GM21390 (cell line): ENCODE measurements around the gene GPR139.

Experiments used
- ATAC-seq: cut with Tn5 transposase; IDR thresholded peaks from one replicate; pipeline ENCODE4 v1.9.1; 2021; ENCODE audit not compliant: unreplicated experiment

GPR139 gene

DNA sequence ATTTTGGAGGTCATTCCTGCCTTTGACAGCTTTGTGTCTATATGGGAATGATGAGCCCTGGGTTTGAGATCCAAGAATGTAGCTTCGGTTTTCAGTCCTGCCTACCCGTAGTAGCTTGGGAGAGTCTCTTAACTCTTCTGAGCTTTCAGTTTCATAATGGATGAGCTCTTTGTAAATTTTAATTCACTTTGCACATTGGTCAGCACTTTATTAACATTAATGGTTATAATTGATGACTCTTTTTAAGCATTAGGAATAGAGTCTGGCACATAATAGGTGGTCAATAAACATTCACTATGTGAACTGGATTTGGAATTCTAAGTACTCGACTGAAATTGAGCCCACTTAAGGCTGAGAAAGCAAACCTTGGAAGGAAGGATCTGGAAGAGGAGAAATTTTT, 17.3 kb downstream of the GPR139 start:
- no peak for ATAC-seq

DNA sequence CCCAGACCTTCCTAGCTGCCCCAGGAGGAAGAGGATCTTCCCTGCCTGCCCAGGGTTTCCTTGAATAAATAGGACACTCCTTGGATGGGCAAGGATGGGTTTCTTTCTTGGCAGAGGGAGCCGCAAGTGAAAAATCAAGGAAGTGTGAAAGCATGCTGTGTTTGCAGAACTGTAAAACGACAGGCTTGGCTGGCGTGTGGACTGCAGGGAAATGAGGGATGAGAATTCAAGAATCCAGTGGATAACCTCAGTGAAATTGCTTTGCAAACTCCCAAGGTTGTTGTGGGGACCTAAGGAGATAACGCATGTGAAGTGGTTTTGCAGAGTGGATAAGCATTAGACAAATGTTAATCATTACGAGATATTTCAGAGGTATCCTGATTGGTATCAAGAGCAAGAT, 20.4 kb downstream of the GPR139 start:
- no peak for ATAC-seq

DNA sequence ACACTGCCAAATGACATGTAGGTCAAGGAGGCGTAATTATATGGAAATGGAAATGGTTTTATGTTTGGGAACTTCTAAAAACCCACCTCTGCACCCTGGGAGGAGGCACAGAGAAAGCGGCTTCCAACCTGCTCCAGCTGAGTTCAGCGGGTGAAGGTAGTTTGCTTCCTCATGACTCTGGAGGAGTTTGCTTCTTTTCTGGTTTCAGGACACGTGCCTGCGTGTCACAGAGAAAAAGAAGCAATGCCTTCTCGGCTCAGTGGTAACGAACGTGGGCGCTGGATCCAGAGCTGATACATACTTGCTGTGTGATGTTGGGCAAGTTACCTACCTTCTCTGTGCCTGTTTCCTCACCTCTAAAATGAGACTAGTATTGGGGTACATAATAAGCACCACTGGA, 22.1 kb downstream of the GPR139 start:
- ATAC-seq, result no peak

DNA sequence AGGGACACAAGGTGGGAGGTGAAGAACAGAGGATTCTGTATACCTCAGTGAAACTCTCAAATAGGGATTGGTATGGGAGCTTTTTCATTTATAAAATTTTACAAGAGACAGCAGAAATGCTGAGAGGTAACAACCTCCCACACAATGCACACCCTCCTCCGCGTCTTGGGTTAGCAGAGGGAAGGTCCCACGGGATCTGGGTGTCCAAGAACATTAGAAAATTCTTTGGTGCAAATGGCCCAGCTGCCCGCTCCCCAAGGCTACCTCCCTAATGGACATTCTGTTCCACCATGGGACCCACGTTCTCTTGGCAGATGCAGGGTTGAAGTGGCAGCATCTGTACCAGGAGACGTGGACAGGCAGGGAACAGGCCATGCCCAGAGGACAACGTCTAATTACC, 22.5 kb downstream of the GPR139 start:
- ATAC-seq, result no peak

DNA sequence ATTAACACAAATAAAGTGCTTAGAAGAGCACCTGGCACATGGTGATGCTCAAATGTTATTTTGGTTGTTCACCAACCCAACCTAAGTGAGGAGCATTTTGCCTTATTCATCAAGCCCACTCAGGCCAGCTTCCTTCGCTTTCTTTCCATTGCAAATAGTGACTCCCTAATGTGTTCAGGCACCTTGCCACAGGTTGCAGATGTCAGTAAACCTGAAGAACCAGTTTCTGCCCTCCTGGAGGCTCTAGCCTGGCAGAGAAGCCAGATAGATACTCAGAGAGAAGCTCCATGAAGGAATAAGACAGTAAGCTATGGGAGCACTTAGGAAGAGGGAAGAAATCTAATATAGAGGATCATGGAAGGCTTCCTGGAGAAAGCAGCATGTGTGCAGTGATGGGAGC, 23.9 kb downstream of the GPR139 start:
- ATAC-seq, result no peak

DNA sequence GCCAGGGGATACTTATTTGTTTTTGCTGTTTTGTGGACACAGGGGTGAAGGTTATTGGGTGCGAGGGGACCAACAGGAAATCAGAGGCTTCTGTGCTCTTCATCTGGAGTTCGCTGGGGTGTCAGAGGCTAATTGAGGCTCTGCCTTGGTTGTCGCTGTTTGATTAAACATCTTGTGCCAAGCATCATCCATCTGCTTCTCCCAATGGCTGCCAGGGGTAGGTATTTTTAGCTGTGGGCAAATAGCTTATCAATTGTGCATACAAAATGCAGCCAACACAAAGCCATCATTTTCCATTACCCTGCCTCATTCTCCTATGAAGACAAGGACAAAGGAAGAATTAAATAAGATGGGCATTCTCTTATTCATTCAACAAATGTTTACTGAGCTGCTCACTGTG, 27.8 kb downstream of the GPR139 start:
- no peak for ATAC-seq

DNA sequence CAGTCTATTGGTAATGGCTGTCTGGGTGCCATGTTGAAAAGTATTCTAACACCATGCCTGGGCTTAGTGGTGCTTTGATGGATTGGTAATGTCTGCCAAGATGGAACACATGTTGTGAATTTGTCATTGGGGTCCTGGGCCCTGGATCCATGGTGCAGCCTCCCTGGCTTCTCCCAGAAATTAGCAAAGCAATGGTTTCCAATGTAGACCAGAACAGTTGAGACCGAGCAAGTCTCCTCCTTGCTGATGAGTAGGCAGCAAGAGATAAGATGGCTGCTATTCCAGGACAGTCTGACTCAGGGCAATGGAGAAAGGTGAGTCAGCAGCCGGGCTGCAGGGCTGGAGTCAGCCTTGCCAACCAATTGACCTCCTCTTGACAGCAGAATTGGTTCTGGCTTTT, 30.8 kb downstream of the GPR139 start:
- ATAC-seq, result no peak

DNA sequence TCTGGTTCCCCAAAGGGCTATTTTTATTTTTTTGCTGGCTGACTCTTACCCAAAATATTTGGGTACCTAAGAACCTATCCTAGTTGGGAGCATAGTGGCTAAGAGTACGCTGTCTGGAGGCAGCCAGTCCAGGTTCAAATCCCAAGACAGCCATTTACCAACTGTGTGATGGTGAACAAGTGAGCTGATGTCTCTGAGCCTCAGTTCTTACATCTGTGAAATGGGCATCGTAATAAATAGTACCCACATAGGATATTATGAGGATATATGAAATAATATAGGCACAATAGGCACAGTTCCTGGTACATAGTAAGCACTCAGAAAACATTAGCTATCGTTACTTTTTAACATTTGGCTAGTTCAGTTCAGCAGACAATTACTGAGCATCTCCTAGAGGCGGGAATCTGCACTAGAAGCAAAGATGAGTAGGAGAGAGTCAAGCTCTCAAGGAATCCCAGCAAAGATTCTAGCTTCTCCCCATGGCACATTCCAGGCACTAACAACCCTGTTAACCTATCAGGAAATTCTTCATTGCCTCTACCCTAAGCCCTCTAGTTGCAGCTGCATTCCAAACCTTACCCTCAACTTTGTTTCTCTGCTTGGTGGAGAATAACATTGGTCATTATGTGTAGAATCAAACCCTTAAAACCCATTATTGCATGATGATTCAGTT, 31.6 kb downstream of the GPR139 start:
- ATAC-seq, result no peak

DNA sequence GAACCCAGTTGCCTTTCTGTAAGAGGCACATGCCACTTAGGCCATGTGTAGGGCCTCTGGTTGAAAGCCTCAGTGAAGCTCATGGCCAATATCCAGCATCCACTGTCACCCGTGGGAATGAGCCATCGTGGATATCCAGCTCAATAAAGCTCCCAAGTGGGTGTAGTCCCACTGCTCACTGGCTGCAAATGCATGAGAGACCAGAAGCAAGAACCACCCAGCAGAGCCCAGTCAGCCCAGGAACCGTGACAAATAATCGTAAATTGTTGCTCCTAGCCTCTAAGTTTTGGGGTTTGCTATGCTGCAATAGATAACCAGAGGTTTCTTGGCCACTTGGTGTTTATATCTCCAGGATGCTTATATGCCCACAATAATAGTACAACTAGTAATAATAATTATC, 33.7 kb downstream of the GPR139 start:
- no peak for ATAC-seq

DNA sequence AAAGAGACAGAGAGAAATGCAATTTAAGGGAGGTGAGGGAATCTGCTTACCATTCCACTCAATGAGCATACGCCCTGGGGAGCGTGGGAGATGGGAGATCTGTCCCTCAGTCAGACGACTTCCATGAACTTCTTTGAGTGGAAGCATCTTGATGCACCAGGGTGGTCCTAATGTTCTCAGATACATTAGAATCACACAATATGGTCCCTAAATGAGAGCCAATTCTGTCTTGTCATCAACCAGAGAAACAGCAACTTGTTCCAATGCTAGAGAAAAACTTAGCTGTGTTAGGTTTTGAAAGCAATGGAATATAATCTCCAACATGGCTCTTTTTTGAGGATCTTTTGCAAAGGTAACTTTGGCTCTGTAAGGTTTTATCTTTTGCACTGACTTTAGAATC, 44.1 kb downstream of the GPR139 start:
- ATAC-seq, result no peak

DNA sequence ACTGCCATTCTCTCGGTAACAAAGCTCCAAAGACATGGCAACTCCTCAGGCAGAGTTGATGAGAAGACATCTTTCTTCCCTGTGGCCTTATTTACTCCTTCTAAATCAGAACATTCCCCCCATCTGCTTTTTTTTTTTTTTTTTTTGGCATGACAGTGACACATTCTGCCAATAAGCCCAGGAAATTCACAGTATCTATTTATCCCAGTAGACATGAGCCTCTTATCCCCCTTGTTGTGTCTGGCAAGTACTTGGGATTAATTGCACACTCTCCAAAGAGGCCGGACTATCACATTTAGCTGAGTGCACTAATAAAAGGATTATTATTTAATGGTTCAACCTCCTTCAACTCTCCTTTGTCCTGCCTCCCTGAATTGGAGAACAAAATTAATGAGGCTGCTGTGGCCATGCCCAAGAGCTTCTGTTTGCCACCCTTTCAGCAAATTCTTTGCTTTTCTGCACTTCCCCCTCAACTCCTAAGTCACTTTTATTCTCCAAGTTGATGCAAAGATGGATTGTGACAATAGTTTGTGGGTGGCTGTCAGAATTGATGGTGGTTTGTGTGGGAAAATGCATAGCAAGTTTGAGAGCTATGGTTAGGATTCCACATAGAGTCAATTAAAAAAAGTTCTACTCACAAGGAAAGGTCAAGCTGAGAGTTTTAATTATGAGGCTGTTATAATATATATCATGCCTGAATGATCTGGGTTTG, 47.2 kb downstream of the GPR139 start:
- no peak for ATAC-seq

DNA sequence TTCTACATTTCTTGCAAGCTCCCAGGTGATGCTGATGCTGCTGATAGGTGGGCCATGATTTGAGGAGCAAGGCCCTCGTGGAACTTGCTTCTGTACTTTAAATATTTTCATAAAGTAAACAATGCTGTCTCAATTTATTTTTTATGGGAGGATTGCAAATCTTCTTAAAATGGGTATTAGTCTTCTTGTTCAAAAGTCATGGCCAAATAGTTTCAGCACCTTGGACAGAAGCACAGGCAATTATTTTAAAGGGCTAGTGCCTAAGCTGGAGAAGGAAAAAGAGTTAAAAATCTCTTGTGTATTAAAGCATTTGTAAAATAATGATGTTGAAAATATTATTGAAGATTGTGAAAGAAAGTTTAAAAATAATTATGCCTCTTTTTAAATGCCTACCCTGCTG, 50.5 kb downstream of the GPR139 start:
- no peak for ATAC-seq

DNA sequence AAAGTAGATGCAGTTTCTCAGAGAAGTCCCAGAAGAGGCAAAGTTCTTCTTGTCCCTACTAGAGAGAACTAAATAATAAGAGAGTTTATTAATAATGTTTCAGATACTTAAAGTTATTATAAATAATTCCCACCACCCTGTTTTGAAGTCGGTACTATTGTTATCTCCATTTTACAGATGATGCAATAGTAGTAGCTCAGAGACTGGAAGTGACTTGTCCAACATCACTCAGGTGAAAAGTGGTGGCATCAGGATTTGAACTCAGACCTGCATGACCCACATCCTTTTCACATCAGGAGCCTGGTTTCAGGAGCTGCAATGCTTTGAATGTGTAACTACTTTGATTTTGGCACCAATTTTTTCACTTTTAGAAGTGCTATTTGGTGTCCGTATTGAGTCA, 52.7 kb downstream of the GPR139 start:
- no peak for ATAC-seq

DNA sequence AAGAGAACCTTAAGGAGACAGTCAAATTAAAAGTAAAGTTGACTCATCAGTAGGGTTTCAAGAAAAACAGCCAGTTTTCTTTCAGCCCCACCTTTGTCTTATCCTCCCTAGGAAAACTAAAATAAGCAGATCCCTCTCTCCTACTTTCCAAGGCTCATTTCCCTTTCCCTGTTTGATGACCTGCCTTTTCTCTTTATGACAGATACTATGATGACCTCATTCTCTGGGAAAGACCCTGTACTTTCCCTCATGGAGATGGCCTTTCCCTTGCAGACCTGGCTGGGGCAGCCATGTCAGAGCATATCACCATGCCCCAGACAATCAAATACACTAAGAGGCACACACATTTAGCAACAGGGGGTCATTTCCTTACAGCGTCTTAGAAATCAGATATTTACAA, 53.6 kb downstream of the GPR139 start:
- ATAC-seq, result no peak

DNA sequence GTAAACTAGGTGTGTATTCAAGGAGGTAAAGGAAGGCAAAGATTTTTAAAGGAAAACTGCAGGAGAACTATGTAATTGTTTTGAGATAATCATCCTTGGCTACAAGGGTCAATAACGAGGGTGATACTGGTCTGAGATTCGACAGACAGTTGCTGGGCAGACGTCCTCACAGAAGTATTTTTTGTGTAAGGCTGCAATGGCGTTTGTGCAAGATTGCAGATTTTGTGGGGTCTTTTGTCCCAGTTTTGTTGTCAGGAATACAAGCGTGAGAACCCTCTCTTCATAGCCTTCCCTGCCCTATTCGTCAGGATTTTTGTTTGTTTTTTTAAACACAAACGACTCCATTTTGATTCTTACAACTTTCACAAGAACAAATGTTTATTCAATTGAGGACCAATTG, 57.5 kb downstream of the GPR139 start:
- ATAC-seq, result no peak

DNA sequence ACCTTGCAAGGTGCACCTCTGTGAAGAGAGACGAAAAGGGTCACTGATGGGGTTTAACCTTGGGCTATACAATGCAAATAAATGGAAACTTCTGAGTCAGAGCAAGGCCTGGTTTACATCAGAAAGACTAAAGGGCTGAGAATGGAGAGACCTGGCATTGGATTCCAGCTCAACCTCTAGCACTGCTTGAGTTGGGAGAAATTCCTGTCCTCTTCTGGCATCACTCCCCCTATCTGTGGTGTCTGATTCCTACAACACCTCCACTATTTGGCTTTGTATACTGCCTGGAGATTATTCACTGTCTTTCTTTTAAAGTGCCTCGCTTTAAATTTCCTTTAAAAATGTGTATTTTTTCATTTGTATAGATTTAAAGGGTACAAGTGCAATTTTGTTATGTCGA, 68.8 kb downstream of the GPR139 start:
- no peak for ATAC-seq

DNA sequence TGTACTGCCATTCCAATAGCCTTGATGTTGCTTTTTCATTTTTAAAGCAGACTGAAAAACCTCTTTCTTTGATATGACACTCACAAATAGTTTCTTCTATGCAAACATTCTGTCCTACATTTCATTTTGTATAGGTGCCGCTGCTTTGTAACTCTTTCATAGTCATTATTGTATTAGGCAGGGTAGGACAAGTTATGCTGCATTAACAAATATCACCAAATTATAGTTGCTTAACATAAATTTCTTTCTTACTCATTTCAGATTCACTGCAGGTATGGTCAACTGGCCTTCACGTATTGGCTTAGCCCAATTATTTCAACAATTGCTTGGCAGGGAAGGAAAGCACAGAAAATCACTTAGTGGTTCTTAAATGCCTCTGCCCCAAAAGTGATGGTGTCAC, 70.8 kb downstream of the GPR139 start:
- no peak for ATAC-seq

DNA sequence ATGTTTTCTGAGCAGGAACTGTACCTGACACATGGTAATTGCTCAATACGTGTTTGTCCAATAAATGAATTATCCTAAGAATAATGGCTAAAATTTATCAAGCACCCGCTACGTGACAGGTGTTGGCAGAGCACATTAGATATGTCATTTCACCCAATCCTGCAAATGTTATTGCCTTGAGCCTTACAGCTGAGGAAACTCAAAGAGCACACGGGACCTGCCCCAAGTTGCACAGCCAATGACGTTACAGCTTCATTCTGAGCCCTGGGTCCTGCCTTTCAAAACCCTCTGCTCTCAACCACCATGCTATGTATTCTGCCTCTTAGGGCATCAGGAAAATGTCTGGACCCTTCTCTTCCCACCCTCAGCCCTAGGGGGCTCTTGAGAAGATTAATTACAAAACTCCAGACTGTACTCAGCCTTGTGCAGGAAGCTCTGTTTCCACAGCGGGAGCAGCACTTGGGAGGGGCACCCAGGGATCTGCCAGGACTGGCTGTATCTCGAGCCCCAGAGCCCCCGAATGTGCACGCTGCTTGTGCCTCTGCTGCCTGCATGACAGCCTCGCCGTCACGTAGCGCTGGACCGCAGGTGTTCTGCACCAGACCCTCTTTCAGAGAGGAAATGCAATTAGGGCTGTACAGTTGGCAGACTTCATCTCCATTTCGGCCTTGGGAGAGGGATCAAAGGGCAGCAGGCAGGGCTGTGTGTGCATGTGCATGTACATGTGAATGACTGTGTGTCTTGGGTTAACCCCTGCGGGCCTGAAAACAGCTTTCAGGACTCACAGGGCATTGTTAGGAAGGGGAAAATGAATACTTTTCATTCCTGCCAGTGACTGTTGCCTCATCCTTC, 71.6 kb downstream of the GPR139 start:
- ATAC-seq, result no peak

DNA sequence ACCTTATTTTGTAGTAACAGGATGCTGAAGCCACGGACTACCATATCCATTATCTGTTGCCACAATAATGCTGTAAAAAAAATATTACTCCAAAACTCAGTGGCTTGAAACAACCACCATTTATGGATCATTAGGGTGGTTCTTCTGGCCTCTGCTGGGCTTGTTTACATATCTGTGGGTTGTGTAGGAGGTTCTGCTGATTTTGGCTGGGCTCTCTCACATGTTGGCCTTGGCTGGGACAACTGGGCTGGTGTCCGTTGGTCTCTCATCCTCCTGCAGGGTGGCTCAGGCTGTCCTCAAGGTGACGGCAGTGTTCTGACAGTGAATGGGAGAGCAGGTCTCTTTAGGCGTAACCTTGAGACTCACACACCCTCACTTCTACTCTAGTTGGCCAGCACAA, 76.0 kb downstream of the GPR139 start:
- ATAC-seq, result no peak

DNA sequence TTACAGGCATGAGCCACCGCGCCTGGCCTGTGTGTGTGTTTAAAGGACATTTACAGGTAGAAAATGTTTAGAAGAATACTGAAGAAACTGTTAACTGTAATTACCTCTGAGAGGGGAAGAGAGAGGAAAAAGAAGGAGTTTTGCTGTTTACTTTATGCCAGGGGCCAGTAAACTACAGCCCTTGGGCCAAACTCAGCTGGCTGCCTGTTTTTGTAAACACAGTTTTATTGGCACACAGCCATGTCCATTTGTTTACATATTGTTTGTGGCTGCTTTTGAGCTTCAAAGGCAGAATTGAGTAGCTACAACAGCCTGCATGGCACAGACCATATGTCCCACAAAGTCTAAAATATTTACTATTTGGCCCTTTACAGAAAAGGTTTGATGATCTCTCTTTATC, 76.4 kb downstream of the GPR139 start:
- no peak for ATAC-seq

DNA sequence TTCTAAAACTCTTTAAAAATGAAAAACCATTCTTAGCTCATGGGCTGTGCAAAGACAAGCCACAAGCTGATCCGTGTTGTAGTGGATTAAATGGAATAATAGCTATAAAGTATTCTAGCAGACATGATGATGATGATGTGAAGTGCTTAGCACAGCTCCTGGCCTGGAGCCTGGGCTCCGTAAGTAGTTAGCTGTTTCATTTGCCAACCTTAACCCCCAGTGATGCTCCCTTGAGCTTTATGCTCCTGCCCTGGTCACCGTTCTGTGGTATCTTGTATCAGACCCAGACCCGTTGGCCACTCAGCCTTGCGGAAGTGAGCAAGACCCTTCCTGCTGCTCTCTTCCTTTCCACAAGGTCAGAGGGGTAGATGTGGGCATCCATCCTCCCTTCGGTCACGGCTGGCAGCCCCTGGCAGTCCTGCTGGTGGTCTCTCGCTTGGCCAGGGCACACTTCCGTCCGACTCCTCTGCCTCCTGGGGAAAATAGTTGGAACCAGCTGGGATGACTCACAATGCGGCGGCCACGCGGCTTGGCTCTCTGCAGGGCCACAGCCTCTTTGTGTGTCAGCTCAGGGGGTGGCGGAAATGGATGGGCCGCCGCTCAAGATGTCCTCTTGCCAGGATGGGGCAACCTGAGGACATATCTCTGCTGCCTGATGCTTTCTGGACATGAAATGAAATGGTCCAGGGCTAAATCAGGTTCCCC, 79.1 kb downstream of the GPR139 start:
- no peak for ATAC-seq

DNA sequence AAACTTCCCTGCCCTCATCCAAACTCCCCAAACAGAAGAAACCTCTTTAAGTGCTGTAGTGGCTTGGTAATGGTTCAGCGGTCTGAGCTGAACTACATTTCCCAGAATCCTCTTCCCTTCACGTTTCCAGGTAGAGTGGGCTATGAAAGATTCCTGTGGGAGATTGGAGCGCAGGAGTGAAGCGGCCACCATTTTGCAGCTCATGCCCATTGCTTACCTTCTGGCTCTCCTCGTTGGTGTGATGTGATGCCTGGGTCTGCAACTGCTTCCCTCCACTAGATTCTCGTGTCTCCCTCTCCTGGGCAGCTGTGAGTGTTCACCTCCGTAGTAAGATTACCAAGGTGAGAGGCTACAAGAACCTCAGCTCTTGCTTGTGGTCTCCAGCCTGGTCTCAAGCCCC, 82.1 kb downstream of the GPR139 start:
- no peak for ATAC-seq
